GM21619 (cell line): ENCODE data around the gene VOPP1.
"Not testable (repeated sequence)": the region's sequence is repeated elsewhere in the genome, so short reads cannot be mapped to it uniquely, and the experiment has no call there.

Source experiments
- ATAC-seq: cut with Tn5 transposase; IDR thresholded peaks from one replicate; pipeline ENCODE4 v1.9.1; 2021; ENCODE audit not compliant: unreplicated experiment

The VOPP1 gene

GRCh38 chr7:55490099-55490498 lies 82.2 kb downstream of the VOPP1 start:
- no peak for ATAC-seq

GRCh38 chr7:55489552-55489951 lies 82.8 kb downstream of the VOPP1 start:
- ATAC-seq, result no peak

DNA sequence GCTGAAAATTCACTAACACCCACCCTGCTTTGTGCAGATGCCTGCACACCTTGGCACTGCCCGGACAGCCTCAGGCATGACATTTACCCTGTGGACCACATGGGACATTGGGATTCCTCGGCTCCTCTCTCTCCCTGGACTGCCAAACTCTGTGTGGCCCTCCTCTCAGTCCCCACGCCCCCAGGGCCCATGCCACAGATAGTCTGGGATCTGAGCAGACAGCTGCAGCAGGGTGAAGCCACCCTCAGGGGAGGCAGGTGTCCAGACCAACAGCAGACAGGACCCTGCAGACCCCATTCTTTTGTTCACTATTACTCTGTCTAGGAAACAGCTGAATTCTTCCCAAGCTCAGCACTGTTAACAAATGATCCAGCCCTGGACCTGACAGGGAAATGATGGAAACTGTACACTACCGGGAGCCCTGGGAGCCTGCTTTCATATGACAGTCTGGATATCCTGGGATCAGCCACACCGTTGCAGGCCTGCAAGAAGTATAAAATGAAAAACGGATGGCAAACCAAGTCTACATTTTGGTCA lies 83.4 kb downstream of the VOPP1 start:
- ATAC-seq, result no peak

- no peak for ATAC-seq
These were observed 84.1 kb downstream of the VOPP1 start for GRCh38 chr7:55488216-55488615.

GRCh38 chr7:55486991-55487390 lies 85.3 kb downstream of the VOPP1 start:
- no peak for ATAC-seq

- ATAC-seq, result no peak
These were observed 86.1 kb downstream of the VOPP1 start for GRCh38 chr7:55486192-55486590.

DNA sequence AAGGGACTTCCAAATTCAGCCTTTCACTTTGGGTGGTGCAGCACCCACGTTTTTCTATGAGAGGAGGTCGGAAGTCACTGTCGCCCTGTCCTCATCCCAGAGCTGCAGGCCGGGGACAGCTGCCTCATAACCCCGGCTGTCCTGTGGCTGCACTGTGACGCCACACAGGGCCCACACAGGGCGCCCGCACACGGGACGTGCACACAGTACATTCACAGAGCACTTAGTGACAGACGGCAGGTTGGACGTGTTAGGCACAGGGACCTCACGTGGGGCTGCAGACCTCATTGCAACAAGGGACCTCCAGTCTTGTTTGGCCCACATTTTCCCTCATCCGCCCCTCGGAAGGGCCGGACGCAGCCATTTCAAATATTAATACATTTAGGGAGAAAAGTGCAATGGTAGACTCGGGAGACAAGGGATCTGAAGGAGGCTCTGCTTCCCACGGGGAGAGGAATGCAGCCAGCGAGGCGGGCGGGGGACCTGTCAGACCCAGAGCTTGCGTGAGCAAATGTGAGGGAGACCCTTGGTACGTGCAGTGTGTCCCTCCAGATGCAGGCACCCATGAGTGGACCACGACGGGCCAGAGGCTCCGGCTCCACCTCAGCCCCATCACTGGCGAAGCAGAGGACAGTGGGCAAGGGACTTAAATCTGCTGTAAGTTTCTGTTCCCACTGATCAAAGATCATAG lies 86.7 kb downstream of the VOPP1 start:
- ATAC-seq, result no peak

- ATAC-seq, result no peak
These were observed 87.5 kb downstream of the VOPP1 start for GRCh38 chr7:55484834-55485233.

- no peak for ATAC-seq
These were observed 88.1 kb downstream of the VOPP1 start for GRCh38 chr7:55484241-55484640.

DNA sequence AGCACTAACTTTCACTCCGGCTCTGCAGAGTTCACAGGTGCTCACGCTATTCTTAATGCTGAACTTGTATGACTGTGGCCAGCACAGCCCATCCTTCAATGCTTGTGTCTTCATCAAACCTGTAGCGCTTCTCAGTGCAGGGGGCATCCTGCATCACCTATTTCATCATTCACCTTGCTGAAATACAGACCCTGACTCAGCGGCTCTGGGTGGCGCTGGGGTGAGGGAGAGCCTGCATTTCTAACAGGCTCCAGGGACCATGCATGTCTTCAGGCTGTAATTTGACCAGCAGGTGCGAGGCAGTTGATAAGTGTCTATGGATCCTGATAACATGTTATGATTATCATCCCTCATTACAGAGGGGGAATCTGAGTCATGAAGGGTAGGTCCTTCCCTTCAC lies 89.3 kb downstream of the VOPP1 start:
- ATAC-seq, result no peak

DNA sequence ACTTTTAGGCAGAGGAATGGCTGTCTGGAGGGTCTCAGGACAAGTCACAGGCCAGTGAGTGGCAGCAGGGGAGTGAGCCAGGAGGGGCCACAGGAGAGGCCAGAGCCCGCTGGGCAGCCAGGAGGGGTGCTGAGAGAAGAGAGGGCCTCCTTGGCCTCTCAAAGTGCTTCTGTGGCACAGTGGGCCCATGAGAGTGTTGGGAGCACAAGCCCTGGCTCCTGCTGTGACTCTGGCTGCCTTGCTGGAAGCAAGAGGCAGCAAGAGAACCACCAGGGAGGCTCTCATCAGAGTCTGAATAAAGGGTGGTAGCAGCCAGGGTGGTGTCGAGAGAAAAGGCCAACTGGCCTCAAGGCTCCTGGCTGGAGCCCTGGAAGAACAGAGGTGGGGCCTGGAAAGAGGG lies 91.1 kb downstream of the VOPP1 start:
- ATAC-seq, result no peak

GRCh38 chr7:55478700-55479099 lies 93.6 kb downstream of the VOPP1 start:
- no peak for ATAC-seq

- ATAC-seq, result no peak
These were observed 94.4 kb downstream of the VOPP1 start for GRCh38 chr7:55477781-55478374.

GRCh38 chr7:55476852-55477780 lies 95.2 kb downstream of the VOPP1 start:
- no peak for ATAC-seq

GRCh38 chr7:55475855-55476803 lies 96.2 kb downstream of the VOPP1 start:
- ATAC-seq, result no peak

GRCh38 chr7:55474944-55475854 lies 97.1 kb downstream of the VOPP1 start:
- ATAC-seq, result no peak

GRCh38 chr7:55473932-55474331 lies 98.4 kb downstream of the VOPP1 start:
- ATAC-seq, result no peak

GRCh38 chr7:55472928-55473725 lies 99.2 kb downstream of the VOPP1 start:
- ATAC-seq, result no peak

GRCh38 chr7:55472406-55472805 lies 99.9 kb downstream of the VOPP1 start:
- ATAC-seq, result not testable (repeated sequence)
